ENCODE measurements around the gene AADAT.

GRCh38 chr4:170110285-170110672 is 20.5 kb upstream of the AADAT start:
- no peak for TF ChIP-seq BHLHE40 (IDR thresholded peaks at IDR 0.05; ENCODE audit: low read depth, low read length)
- TF ChIP-seq CTCF (conservative IDR thresholded peaks at IDR 0.05; ENCODE audit: low read depth, low read length) = no peak
- TF ChIP-seq RAD21 (IDR thresholded peaks at IDR 0.05; ENCODE audit: low read length) = no peak
- no peak for TF ChIP-seq POLR2A (IDR thresholded peaks at IDR 0.05; ENCODE audit: low read depth, low read length)
- TF ChIP-seq SMC3 (IDR thresholded peaks at IDR 0.05; ENCODE audit: low read depth, low read length) = no peak
- no peak for TF ChIP-seq CEBPB (IDR thresholded peaks at IDR 0.05; ENCODE audit: low read depth, low read length)
- no peak for TF ChIP-seq RCOR1 (IDR thresholded peaks at IDR 0.05; ENCODE audit: insufficient replicate concordance, low read length)

Data from IMR-90 (cell line).